Measurements from ENCODE around the gene RABEPK. TPM values are rescaled to one million over a fixed set of nuclear protein-coding genes. Genes with fewer than 3 reads are reported as not detected.
"Not testable (repeated sequence)": the region's sequence is repeated elsewhere in the genome, so short reads cannot be mapped to it uniquely, and the experiment has no call there.

Gene RABEPK
- total RNA-seq, 1 experiment from 2014 or later, result 28.1 TPM

DNA sequence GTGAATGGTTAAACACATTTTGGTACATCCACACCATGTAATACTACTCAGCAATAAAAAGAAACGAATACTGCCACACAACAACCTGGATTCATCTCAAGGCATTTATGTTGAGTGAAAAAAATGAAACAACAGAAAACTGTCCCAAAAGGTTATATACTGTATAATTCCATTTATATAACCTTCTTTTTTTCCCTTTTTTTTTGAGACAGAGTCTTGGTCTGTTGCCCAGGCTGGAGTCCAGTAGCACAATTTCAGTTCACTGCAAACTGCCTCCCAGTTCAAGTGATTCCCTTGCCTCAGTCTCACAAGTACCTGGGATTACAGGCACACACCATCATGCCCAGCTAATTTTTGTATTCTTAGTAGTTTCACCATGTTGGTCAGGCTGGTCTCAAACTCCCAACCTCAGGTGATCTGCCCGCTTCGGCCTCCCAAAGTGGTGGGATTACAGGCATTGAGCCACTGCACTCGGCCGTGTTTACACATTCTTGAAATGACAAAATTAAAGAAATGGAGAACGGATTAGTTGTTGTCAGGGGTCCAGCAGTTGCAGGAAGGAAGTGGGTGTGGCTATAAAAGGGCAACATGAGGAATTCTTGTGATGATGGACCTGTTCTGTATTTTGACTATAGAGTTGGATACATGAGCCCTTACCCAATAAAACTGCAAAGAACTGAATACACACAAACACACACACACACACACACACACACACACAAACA lies 28.1 kb upstream of the RABEPK start:
- CTCF ChIA-PET, result no interaction called here
- BruUV-seq (replicated peaks), result no TSS peak
- H3K4me3 Mint-ChIP-seq (ENCODE audit: unreplicated experiment), result no peak overlapping the region
- no peak overlapping the region for H3K27ac Mint-ChIP-seq (ENCODE audit: unreplicated experiment)
- Histone ChIP-seq H3K9me3 (no peaks in the 10 kb centered on the region), H3K27me3 (replicated peaks; ENCODE audit: control insufficient read depth, insufficient read depth, low read length) (no peaks in the 10 kb centered on the region), H3K36me3 (ENCODE audit: control insufficient read depth, insufficient read depth, low read length) (no peaks in the 10 kb centered on the region), H3K4me3 (ENCODE audit: low read depth, low read length) (no peak overlapping the region), H3K4me1 (no peaks in the 10 kb centered on the region)
- H3K4me1 Mint-ChIP-seq (ENCODE audit: low read depth, unreplicated experiment), result peaks cover 8% of the 10 kb centered on the region
- no peaks in the 10 kb centered on the region for H3K27me3 Mint-ChIP-seq (ENCODE audit: insufficient read depth, unreplicated experiment)
- POLR2A ChIA-PET, result no interaction called here
- no peak for DNase-seq
- no peaks in the 10 kb centered on the region for H3K9me3 Mint-ChIP-seq (ENCODE audit: unreplicated experiment)
- H3K36me3 Mint-ChIP-seq (ENCODE audit: insufficient read depth, unreplicated experiment), result peaks cover 68% of the 10 kb centered on the region
- TF ChIP-seq, protein P1, sequence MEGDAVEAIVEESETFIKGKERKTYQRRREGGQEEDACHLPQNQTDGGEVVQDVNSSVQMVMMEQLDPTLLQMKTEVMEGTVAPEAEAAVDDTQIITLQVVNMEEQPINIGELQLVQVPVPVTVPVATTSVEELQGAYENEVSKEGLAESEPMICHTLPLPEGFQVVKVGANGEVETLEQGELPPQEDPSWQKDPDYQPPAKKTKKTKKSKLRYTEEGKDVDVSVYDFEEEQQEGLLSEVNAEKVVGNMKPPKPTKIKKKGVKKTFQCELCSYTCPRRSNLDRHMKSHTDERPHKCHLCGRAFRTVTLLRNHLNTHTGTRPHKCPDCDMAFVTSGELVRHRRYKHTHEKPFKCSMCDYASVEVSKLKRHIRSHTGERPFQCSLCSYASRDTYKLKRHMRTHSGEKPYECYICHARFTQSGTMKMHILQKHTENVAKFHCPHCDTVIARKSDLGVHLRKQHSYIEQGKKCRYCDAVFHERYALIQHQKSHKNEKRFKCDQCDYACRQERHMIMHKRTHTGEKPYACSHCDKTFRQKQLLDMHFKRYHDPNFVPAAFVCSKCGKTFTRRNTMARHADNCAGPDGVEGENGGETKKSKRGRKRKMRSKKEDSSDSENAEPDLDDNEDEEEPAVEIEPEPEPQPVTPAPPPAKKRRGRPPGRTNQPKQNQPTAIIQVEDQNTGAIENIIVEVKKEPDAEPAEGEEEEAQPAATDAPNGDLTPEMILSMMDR (IDR thresholded peaks at IDR 0.05; ENCODE audit: insufficient read depth in 1 of 2, low read depth in 1 of 2, low read length in 1 of 2, severe bottlenecking in 1 of 2, unreplicated experiment in 1 of 2), result no peak
- intact Hi-C loops (cut with micrococcal nuclease; ENCODE audit: unreplicated experiment), result no loop called here

DNA sequence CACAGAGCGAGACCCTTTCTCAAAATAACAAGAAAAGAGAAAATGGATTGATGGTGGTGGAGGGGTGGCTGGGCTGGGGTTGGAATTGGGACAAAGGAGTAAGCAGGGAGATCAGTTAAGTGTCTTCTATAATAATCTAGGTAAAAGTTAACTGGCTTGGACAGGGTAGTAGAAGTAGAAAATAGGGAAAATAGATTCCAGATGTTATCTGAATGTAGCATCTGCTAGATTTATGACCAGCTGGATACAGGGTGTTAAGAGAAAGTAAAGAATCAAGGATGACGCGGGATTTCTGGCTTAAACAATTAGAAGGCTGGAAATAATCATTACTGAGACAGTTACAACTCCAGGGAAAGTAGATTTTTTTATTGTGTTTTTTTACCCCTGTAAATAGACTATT lies 23.7 kb upstream of the RABEPK start:
- POLR2A ChIA-PET, result interaction anchor here (0.6 kb wide), 1 partner anchor 859 kb away, joined by 3 read pairs; no protein-coding TSS in a partner anchor
- Mint-ChIP-seq H3K4me3 (ENCODE audit: unreplicated experiment) (no peak overlapping the region), H3K36me3 (ENCODE audit: insufficient read depth, unreplicated experiment) (peaks cover 40% of the 10 kb centered on the region), H3K4me1 (ENCODE audit: low read depth, unreplicated experiment) (peaks cover 16% of the 10 kb centered on the region), H3K27me3 (ENCODE audit: insufficient read depth, unreplicated experiment) (no peaks in the 10 kb centered on the region), H3K9me3 (ENCODE audit: unreplicated experiment) (no peaks in the 10 kb centered on the region), H3K27ac (ENCODE audit: unreplicated experiment) (no peak overlapping the region)
- DNase-seq, result no peak
- CTCF ChIA-PET, result no interaction called here
- BruUV-seq (replicated peaks), result no TSS peak
- intact Hi-C loops (cut with micrococcal nuclease; ENCODE audit: unreplicated experiment), result no loop called here
- no peaks in the 10 kb centered on the region for H3K9me3 ChIP-seq
- H3K4me3 ChIP-seq (ENCODE audit: low read depth, low read length), result no peak overlapping the region
- no peaks in the 10 kb centered on the region for H3K27me3 ChIP-seq (replicated peaks; ENCODE audit: control insufficient read depth, insufficient read depth, low read length)
- no peaks in the 10 kb centered on the region for H3K36me3 ChIP-seq (ENCODE audit: control insufficient read depth, insufficient read depth, low read length)
- TF ChIP-seq, protein P1 (IDR thresholded peaks at IDR 0.05; ENCODE audit: insufficient read depth in 1 of 2, low read depth in 1 of 2, low read length in 1 of 2, severe bottlenecking in 1 of 2, unreplicated experiment in 1 of 2), result no peak
- H3K4me1 ChIP-seq, result no peaks in the 10 kb centered on the region

DNA sequence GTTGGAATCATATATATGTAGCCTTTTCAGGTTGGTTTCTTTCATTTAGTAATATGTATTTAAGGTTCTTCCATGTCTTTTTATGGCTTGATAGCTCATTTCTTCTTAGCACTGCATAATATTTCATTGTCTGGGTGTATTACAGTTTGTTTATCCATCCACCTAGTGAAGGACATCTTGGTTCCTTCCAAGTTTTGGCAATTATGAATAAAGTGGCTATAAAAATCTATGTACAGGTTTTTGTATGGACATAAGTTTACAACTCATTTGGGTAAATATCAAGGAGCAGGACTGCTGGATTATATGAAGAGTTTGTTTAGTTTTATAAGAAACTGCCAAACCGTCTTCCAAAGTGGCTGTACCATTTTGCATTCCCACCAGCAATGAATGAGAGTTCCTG lies 22.5 kb upstream of the RABEPK start:
- ChIA-PET POLR2A (no interaction called here), CTCF (no interaction called here)
- H3K27me3 Mint-ChIP-seq (ENCODE audit: insufficient read depth, unreplicated experiment), result no peaks in the 10 kb centered on the region
- no peak overlapping the region for H3K4me3 Mint-ChIP-seq (ENCODE audit: unreplicated experiment)
- H3K4me1 Mint-ChIP-seq (ENCODE audit: low read depth, unreplicated experiment), result peaks cover 18% of the 10 kb centered on the region
- no peak for DNase-seq
- intact Hi-C loops (cut with micrococcal nuclease; ENCODE audit: unreplicated experiment), result no loop called here
- Histone ChIP-seq H3K4me1 (peaks cover 10% of the 10 kb centered on the region), H3K4me3 (ENCODE audit: low read depth, low read length) (no peak overlapping the region), H3K27me3 (replicated peaks; ENCODE audit: control insufficient read depth, insufficient read depth, low read length) (no peaks in the 10 kb centered on the region), H3K36me3 (ENCODE audit: control insufficient read depth, insufficient read depth, low read length) (no peaks in the 10 kb centered on the region), H3K9me3 (no peaks in the 10 kb centered on the region)
- no TSS peak for BruUV-seq (replicated peaks)
- no peak overlapping the region for H3K27ac Mint-ChIP-seq (ENCODE audit: unreplicated experiment)
- no peaks in the 10 kb centered on the region for H3K9me3 Mint-ChIP-seq (ENCODE audit: unreplicated experiment)
- H3K36me3 Mint-ChIP-seq (ENCODE audit: insufficient read depth, unreplicated experiment), result peaks cover 32% of the 10 kb centered on the region
- TF ChIP-seq, protein P1 (IDR thresholded peaks at IDR 0.05; ENCODE audit: insufficient read depth in 1 of 2, low read depth in 1 of 2, low read length in 1 of 2, severe bottlenecking in 1 of 2, unreplicated experiment in 1 of 2), result no peak

DNA sequence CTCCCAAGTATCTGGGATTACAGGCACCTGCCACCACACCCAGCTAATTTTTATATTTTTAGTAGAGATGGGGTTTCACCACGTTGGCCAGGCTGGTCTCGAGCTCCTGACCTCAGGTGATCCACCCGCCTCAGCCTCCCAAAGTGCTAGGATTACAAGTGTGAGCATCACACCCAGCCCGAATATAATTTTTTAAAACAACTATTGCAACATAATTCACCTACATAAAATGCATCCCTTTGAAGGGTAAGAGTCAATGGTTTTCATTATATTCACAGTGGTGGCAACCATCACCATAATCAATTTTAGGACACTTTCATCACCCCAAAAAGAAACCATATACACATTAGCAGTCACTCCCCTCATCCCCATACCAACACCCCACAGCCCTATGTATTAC lies 20.6 kb upstream of the RABEPK start:
- peaks cover 28% of the 10 kb centered on the region for H3K36me3 Mint-ChIP-seq (ENCODE audit: insufficient read depth, unreplicated experiment)
- H3K27me3 Mint-ChIP-seq (ENCODE audit: insufficient read depth, unreplicated experiment); H3K4me3 ChIP-seq (ENCODE audit: low read depth, low read length); H3K9me3 ChIP-seq; H3K9me3 Mint-ChIP-seq (ENCODE audit: unreplicated experiment); H3K27ac Mint-ChIP-seq (ENCODE audit: unreplicated experiment); intact Hi-C loops (cut with micrococcal nuclease; ENCODE audit: unreplicated experiment); H3K4me3 Mint-ChIP-seq (ENCODE audit: unreplicated experiment); H3K27me3 ChIP-seq (replicated peaks; ENCODE audit: control insufficient read depth, insufficient read depth, low read length); H3K36me3 ChIP-seq (ENCODE audit: control insufficient read depth, insufficient read depth, low read length); DNase-seq; CTCF ChIA-PET; BruUV-seq (replicated peaks): not testable (repeated sequence)
- POLR2A ChIA-PET, result interaction anchor here (0.7 kb wide), 1 partner anchor 327 kb away, joined by 3 read pairs; no protein-coding TSS in a partner anchor
- H3K4me1 Mint-ChIP-seq (ENCODE audit: low read depth, unreplicated experiment), result peaks cover 29% of the 10 kb centered on the region
- peaks cover 23% of the 10 kb centered on the region for H3K4me1 ChIP-seq
